ENCODE results near the gene COL4A5. TPM values are rescaled to one million over a fixed set of nuclear protein-coding genes. Genes with fewer than 3 reads are reported as not detected.

The COL4A5 gene
- total RNA-seq, 1 experiment from 2014 or later, result 8.3 TPM

- POLR2A ChIA-PET, result no interaction called here
- Histone ChIP-seq H3K4me1 (ENCODE audit: control insufficient read depth, insufficient read depth, low read length) (no peaks in the 10 kb centered on the region; the same call in 1 of the 2 replicates), H3K27me3 (ENCODE audit: control insufficient read depth, insufficient read depth, low read length) (peaks cover 13% of the 10 kb centered on the region), H3K4me3 (ENCODE audit: low read depth in 2 of 2, low read length in 2 of 2) (peak within 1 kb of the TSS; percentile 59 to 76), H3K27ac (ENCODE audit: low read length) (no peak within 1 kb of the TSS; the same call in 1 of the 2 replicates), H3K36me3 (ENCODE audit: control insufficient read depth, insufficient read depth, low read length) (no peaks in the 10 kb centered on the region), H3K9me3 (ENCODE audit: control insufficient read depth, insufficient read depth, low read depth, low read length) (no peaks in the 10 kb centered on the region)
- DNase-seq (ENCODE audit: low read depth, low spot score), result no peak
- CTCF ChIA-PET, result no interaction called here
- peak; percentile 69 for ATAC-seq
- no TSS peak for BruUV-seq (replicated peaks)
- in situ Hi-C loops (cut with HindIII; ENCODE audit: low pct_unique_long_range_greater_than_20kb, low sequenced_read_pairs) (no loop called here), intact Hi-C loops (cut with micrococcal nuclease; ENCODE audit: unreplicated experiment) (no loop called here)
- TF ChIP-seq, protein P1, sequence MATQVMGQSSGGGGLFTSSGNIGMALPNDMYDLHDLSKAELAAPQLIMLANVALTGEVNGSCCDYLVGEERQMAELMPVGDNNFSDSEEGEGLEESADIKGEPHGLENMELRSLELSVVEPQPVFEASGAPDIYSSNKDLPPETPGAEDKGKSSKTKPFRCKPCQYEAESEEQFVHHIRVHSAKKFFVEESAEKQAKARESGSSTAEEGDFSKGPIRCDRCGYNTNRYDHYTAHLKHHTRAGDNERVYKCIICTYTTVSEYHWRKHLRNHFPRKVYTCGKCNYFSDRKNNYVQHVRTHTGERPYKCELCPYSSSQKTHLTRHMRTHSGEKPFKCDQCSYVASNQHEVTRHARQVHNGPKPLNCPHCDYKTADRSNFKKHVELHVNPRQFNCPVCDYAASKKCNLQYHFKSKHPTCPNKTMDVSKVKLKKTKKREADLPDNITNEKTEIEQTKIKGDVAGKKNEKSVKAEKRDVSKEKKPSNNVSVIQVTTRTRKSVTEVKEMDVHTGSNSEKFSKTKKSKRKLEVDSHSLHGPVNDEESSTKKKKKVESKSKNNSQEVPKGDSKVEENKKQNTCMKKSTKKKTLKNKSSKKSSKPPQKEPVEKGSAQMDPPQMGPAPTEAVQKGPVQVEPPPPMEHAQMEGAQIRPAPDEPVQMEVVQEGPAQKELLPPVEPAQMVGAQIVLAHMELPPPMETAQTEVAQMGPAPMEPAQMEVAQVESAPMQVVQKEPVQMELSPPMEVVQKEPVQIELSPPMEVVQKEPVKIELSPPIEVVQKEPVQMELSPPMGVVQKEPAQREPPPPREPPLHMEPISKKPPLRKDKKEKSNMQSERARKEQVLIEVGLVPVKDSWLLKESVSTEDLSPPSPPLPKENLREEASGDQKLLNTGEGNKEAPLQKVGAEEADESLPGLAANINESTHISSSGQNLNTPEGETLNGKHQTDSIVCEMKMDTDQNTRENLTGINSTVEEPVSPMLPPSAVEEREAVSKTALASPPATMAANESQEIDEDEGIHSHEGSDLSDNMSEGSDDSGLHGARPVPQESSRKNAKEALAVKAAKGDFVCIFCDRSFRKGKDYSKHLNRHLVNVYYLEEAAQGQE (IDR thresholded peaks at IDR 0.05; ENCODE audit: insufficient read depth in 1 of 2, low read depth in 2 of 2, low read length in 1 of 2), result no peak
- no peak for TF ChIP-seq TCF7L2 (IDR thresholded peaks at IDR 0.05; ENCODE audit: low read depth, low read length)
- TF ChIP-seq CTCF (IDR thresholded peaks at IDR 0.05), result no peak
- TF ChIP-seq POLR2AphosphoS5 (IDR thresholded peaks at IDR 0.05; ENCODE audit: low read depth, low read length), result no peak
- TF ChIP-seq SIN3A (IDR thresholded peaks at IDR 0.05; ENCODE audit: borderline replicate concordance, insufficient read depth, low read depth, low read length), result no peak
Observed at GRCh38 chrX:108438110-108438623, 1.5 kb upstream of the COL4A5 start, which contains the start of gene COL4A6. TSS of gene COL4A6 (minus strand) at chrX:108438422. CDS start at chrX:108438196, 226 bp downstream.

DNA sequence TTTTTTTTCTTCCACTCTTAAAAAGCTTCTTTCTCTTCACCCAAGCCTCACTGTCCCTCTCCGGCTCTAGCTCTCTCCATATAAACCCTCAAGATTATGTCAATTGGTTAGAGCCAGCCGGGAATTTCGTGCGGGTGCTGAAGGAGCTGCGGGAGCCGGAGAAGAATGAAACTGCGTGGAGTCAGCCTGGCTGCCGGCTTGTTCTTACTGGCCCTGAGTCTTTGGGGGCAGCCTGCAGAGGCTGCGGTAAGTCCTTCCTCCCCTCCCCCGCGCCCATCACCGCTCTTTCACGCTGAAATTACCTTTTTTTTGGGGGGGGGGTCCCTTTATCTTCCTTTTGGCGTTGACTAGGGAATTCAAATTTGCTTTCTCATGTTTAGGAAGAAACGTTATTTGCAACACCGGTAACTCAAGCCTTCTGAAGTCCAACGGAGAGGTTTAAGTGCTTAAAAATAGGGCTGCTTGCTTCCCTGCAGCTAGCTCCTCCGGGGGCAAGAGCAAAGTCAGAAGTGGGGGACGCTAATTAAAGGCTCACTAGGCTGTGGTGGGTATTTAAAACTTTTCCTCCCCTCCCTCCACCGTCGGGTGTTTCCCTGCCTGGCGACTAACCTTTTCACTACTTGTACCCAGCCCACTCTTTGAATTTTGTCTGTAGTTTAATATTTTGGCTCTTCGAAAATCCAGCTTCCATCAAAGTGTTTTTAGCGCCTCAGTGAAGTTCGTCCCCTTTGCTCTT lies 491 bp downstream of the COL4A5 start:
- ChIA-PET CTCF (no interaction called here), POLR2A (no interaction called here)
- DNase-seq (ENCODE audit: low read depth, low spot score) (no peak), ATAC-seq (peak; percentile 66)
- Histone ChIP-seq H3K36me3 (ENCODE audit: control insufficient read depth, insufficient read depth, low read length) (no peaks in the 10 kb centered on the region), H3K4me1 (ENCODE audit: control insufficient read depth, insufficient read depth, low read length) (no peaks in the 10 kb centered on the region; the same call in 1 of the 2 replicates), H3K27me3 (ENCODE audit: control insufficient read depth, insufficient read depth, low read length) (peaks cover 13% of the 10 kb centered on the region), H3K9me3 (ENCODE audit: control insufficient read depth, insufficient read depth, low read depth, low read length) (no peaks in the 10 kb centered on the region), H3K4me3 (ENCODE audit: low read depth in 2 of 2, low read length in 2 of 2) (peak overlapping the region; percentile 59 to 76), H3K27ac (ENCODE audit: low read length) (peak overlapping the region; percentile 57; the same call in 1 of the 2 replicates)
- in situ Hi-C loops (cut with HindIII; ENCODE audit: low pct_unique_long_range_greater_than_20kb, low sequenced_read_pairs), result no loop called here
- BruUV-seq (replicated peaks), result no TSS peak
- intact Hi-C loops (cut with micrococcal nuclease; ENCODE audit: unreplicated experiment), result no loop called here
- no peak for TF ChIP-seq SIN3A (IDR thresholded peaks at IDR 0.05; ENCODE audit: borderline replicate concordance, insufficient read depth, low read depth, low read length)
- TF ChIP-seq POLR2AphosphoS5 (IDR thresholded peaks at IDR 0.05; ENCODE audit: low read depth, low read length), result no peak
- TF ChIP-seq, protein P1 (IDR thresholded peaks at IDR 0.05; ENCODE audit: insufficient read depth in 1 of 2, low read depth in 2 of 2, low read length in 1 of 2), result no peak
- no peak for TF ChIP-seq CTCF (IDR thresholded peaks at IDR 0.05)
- TF ChIP-seq TCF7L2 (IDR thresholded peaks at IDR 0.05; ENCODE audit: low read depth, low read length), result no peak
